GM19239 (cell line): ENCODE results near the gene TMEM150C.
"Not testable (repeated sequence)": the region's sequence is repeated elsewhere in the genome, so short reads cannot be mapped to it uniquely, and the experiment has no call there.

Source experiments
- DNase-seq: peaks from one replicate; pipeline ENCODE4 v3.0.0; 2011; ENCODE audit warnings: low spot score; ENCODE audit not compliant: insufficient read length
- FAIRE-seq: peaks from 2 replicates; lab custom pipeline; 2011; peaks lifted over from hg19 to GRCh38; lab: Jason Lieb, UNC

TMEM150C gene

DNA sequence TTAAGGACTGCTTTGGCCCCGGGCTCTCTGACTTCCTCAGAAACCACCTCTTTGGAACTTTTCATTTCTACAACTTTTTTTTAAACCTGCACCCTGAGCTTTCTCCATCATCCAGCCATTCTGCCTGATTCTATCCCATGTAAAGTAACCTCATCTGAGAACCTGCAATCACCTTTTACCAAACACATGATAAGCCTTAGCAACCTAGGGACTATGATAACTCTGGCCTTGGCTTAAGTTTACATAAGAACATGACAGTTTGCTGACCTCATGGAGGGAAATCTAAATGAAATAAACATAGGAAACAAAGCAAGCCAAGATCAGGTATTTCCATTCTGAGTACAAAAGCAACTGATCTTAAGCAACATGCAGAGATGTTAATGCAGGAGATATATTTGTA lies 15.7 kb upstream of the TMEM150C start:
- DNase-seq (no peak), FAIRE-seq (no peak)

DNA sequence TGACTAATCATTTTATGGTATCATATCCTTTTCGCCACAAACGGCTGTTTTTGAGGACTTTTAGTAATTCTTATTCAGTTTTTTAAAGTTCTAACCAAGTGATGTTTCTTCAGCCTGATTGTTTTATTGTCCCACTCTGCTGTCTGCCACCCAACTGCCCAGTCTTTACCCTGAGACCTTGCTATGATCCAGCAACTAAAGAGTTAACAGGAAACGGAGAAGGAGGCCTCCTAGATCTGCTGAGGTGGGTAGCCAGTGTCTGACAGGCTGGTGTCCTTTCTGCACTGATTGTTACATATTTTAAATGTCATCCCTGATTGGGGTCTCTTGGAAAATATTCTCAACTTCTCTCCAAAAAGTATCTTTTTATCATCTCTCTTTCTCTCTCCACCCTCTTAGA lies 7.9 kb upstream of the TMEM150C start:
- no peak for FAIRE-seq
- no peak for DNase-seq

DNA sequence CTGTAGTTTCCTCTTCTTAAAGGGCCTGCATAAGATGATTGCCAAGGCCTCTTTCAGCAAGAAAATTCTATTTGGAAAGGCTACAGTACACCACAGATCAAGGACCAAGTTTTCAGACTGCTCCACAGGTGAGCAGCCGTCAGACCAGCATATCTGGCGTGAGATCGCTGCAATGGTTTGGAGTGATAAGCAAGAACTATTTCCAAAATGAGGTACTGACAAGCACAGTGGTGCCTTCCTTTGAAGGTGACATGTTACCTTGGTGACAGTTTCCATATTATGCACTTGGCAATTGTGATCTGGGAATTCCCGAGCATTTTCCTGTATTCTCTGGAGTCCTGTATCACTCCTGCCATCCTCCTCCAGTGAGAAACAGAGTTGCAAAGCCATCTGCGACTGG lies 7.3 kb upstream of the TMEM150C start:
- DNase-seq (no peak), FAIRE-seq (no peak)

DNA sequence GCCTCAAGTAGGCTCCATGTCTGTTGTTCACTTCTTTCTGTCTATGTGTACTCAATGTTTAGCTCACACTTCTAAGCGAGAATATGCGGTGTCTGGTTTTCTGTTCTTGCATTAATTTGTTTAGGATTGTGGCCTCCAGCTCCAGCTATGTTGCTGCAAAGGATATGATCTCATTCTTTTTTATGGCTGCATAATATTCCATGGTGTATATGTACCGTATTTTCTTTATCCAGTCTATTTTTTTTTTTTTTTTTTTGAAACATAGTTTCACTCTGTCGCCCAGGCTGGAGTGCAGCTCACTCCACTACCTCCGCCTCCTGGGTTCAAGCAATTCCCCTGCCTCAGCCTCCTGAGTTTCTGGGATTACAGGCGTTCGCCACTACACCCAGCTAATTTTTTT lies 5.7 kb upstream of the TMEM150C start:
- DNase-seq (no peak), FAIRE-seq (no peak)

DNA sequence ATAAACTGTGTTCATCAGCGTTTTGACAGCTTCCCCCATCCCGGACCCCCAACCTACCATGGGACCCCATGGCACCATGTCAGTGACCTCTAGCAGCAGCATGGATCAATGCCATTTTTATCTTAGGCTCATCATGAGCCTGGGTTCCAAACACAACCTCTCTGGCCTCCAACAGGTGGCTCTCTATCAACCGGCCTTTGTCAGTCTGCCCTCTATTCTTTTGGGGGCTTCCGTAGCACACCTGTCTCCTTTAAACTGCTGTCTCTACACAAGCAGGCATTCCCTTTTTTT lies 721 bp upstream of the TMEM150C start:
- FAIRE-seq (no peak), DNase-seq (no peak)

DNA sequence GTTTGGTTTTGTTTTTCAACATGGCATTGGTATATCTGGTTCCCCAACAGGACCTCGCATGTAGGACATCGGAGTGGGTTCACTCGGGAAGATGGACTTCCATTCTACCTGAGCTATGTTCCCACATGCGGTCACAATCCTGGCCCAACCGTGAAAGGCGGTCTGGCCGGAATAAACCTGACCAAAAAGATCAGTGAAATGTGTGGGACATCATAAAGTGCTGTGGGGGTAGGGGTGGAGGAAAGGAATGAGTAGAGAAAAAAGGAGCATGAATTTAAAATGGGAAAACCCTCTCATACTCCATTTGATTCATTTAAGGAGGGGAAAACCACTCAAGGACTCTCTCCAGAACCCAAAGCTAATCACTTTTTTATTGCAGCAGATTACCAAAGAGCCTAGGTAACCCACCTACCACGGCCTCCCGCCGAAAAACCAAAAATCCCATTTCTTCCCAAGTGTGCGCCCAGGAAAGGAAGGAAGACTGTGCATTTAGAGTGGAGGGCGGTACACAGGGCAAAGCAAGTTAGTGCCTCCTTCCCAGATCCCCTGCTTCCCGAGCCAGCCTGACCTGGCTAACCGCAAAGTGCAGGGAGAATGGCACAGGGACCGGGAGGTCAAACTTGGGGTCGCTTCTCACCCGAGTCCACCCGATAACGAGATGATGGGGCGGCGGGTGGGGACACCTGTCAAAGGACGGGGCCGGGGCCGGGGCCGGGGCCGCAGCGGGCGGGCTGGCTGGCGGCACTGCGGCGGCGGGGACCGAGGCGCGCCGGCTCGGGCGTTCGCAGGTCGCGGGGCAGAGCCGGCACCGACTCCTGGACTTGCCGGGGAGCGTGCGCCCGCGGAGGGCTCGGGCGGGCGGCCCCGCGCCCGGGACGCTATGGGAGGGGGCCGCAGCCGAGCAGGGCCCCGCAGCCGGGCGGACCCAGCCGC lies 669 bp downstream of the TMEM150C start:
- DNase-seq = no peak
- no peak for FAIRE-seq

DNA sequence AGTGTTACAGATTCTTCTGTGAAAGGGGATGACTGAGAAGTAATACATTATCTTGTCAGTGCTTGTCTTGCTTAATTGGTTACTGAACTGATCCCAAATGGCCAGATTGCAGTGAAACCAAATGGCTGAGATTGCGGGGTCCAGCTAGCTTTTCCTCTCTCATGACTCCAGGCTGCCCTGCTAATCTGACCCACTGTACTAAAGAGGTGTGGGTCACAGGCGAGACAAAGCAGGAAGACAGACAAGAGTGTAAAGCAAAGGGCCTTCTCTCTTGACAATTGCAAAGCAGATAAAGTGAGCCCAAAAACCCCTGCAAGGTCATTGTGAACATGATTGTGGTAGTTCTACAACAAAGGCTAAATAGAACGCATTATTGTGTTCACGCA lies 2.1 kb downstream of the TMEM150C start:
- DNase-seq (no peak), FAIRE-seq (no peak)

DNA sequence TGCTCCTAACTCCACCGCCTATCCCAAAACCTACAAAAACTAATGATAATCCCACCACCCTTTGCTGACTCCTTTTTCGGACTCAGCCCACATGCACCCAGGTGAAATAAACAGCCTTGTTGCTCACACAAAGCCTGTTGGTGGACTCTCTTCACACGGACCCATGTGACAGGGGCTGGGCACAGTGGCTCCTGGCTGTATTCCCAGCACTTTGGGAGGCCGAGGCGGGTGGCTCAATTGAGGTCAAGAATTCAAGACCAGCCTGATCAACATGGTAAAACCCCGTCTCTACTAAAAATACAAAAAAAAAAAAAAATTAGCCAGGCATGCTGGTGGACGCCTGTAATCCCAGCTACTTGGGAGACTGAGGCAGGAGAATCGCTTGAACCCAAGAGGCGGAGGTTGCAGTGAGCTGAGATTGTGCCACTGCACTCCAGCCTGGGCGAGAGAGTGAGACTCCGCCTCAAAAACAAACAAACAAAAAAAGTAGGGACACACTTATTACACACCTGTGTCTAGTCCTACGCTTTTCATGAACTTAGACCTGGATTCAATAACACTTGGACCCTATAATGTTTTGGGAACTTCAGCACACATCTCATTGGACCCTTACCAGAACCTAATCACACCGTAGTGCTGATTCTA lies 2.6 kb downstream of the TMEM150C start:
- DNase-seq, FAIRE-seq: not testable (repeated sequence)

DNA sequence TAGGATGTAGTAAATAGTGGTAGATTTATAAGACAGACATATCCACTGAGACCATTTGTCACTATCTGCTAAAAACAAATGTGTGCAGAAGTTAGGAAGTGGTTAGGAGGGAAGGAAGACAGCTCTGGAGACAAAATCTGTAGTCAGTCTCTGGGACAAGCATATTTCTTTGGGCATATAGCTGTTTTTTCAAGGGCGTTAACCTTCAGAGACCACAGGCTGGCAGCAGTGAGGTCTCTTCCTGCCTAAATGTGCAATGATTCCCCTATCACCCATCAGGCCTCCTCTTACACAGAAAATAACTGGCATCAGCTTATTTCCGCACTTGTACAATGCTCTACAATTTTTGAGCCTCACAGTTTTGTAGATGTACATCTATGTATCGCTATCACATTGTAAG lies 6.5 kb downstream of the TMEM150C start:
- FAIRE-seq = no peak

DNA sequence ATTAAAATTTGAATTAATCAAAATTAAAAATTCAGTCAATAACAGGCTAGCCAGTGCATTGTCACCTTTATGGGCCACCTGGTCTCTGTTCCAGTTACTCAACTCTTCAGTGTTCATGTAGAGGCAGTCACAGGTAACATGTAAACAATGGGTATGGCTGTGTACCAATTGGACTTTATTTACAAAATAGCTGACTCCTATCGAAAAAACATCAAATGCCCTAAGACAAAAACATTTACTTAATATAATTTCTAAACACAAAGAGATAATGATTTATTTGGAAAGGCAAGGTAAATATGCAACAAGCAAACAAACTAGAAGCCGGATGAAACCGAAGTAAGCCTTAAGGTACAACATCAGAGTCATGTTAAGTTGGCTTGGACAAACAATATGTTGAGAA lies 8.8 kb downstream of the TMEM150C start:
- DNase-seq (no peak), FAIRE-seq (no peak)

More for the DNA sequence above, 6.5 kb downstream of the TMEM150C start:
- no peak for DNase-seq

DNA sequence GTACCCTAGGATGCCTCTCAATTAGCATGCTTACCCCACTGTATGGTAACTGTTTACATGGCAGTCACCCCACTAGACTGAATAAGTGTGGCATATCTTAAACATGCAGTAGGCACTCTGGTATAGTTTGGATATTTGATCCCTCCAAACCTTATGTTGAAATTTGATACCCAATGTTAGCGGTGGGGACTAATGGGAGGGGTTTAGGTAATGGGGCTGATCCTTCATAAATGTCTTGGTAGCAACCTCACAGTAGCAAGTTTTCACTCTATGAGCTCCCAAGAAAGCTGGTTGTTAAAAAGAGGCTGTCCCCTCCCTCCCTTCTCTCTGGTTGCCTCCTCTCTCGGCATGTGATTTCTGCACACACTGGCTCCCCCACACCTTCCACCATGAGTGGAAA lies 10.1 kb downstream of the TMEM150C start:
- no peak for FAIRE-seq
- no peak for DNase-seq

DNA sequence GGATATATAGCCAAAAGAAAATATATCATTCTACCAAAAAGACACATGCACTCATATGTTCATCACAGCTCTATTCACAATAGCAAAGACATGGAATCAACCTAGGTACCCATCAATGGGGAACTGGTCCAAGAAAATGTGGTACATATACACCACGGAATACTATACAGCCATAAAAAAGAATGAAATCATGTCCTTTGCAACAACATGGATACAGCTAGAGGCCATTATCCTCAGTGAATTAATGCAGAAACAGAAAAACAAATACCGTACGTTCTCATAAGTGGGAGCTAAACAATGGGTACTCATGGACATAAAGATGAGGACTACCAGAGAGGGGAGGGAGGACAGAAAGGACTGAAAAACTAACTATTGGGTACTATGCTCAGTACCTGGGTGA lies 13.9 kb downstream of the TMEM150C start:
- not testable (repeated sequence) for DNase-seq, FAIRE-seq

DNA sequence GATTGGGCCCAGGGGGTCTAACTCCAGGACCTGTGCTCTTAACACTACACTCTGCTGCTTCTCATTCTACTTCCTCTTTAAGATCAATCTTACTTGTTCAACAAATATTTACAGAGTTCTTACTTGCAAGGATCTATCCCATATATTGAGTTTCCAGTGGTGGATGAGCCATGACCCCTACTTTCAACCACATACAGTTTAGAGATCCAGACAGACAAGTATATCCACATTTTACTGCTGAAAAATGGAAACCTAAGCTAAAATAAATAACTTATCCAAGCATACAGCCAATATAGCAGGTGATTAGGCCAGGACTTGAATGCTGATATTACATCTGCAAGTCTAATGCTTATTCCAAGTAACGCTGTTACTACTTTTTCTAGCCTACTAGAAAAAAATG lies 18.7 kb downstream of the TMEM150C start:
- no peak for FAIRE-seq
- DNase-seq = no peak

DNA sequence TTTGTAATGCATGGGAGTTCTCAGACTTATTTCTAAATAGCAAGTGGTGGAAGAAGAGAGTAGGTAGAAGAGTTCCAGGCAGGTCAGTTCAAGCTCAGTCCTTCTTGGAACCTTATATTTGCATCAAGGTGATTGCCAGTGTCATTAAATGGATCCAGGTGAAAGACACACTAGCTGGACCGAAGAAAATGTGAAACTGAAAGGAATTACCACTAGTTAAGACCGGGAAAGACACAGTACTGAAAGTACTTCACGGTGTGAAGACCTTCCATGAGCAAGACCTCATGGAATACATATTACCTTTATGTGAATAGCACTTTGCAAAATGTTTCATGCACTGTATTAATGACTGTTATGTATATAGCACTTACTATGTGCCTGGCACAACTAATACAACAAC lies 19.1 kb downstream of the TMEM150C start:
- FAIRE-seq (no peak), DNase-seq (no peak)

DNA sequence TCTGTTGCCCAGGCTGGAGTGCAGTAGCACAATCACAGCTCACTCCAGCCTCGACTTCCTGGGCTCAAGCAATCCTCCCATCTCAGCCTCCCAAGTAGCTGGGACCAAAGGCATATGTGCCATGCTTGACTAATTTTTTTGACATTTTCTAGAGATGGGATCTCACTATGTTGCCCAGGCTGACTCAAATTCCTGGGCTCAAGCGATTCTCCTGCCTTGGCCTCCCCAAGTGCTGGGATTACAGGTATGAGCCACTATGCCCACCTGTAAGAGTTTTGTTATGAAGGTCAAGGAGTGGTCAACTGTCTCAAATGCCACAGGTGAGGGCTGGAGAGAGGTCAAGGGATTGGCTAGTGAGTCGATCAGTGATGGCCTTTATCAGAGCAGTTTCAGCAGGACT lies 32.5 kb downstream of the TMEM150C start:
- no peak for DNase-seq
- FAIRE-seq = no peak

DNA sequence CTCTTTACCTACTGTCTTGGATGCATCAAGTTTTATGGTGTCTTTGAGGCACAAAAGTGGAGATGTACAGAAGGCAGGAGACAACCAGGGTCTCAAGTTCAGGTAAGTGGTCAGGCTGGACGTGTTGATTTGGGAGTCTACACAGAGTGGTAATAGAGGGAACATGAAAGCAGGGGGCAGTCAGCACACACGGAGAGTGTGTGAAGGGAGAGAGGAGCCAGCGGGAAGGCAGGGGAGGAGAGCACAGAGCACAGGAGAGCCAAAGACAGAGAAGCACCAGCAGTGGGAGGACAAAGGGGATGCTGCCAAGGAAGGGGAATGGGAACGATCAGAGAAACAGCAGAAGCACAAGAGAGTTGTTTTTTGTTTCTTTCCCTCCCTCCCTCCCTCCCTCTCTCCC lies 32.9 kb downstream of the TMEM150C start:
- DNase-seq (no peak), FAIRE-seq (no peak)

DNA sequence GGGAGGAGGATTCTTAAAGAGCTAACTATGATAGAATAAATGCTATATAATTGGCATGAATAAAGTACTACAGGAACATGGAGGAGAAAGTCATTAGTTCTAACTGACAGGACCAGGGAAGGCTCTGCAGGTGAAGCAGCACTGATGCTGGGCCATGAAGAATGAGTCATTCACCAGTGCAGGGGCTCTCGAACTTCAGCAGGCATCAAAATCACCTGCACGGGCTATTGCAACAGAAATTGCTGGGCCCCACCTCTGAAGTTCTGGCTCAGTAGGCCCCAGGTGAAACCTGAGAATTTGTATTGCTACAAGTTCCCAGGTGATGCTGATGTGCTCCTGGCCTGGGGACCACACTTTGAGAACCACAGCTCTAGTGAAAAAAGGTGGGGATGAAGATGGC lies 33.7 kb downstream of the TMEM150C start:
- DNase-seq = no peak

DNA sequence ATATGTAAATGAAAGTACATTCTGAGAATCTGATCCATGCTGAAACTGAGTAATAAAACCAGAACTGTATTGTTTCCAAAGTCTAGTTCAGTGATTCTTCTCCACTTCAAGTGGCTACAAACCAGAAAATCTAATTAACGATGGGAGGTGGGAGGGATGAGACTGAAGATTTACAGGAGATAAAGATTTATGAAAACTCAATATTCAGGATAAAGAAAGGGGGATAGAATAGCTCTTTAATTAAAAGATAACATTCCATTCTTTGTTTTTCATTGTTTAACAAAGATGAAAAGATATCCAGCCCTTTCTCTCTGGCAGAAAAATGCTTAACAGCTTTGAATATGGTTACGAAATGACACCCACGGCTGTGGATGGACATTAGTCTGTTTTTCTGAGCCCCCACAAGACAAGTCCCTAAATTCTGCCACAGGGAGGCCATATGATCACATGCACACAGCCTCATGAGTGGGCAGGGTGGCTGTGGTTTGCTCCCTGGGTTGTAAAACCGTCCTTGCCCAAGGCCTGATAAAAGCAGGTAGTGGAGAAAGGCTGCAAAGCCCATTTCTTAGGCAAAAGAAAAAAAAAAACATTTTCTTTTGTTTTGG lies 36.4 kb downstream of the TMEM150C start:
- DNase-seq (no peak), FAIRE-seq (no peak)

More for the DNA sequence above, 33.7 kb downstream of the TMEM150C start:
- FAIRE-seq = no peak

DNA sequence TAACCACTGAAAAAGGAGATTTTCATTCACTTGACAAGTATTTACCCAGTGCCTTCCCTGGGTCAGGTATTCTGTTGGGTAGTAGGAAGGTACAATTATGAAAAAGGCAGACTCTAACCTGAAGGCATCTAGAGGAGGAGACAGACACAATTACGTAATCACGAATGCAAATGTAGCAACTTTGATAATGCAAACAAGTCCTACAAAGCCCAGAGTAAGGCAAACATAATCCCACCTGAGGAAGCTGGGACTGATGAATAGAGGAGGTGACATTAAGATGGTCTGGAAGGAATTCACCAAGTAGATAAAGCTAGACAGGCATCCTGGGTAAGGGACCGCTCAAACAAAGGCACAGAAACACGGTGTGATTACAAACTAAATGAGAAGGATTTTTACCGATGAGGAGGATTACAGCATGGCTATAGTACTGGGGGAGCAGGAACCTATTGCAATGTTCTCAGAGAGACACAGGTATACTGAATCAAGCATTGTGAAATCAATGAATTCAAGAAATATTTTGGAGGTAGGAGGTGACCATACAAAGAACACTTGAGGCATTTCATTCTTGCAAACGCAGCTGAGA lies 37.1 kb downstream of the TMEM150C start:
- DNase-seq = no peak
- no peak for FAIRE-seq

DNA sequence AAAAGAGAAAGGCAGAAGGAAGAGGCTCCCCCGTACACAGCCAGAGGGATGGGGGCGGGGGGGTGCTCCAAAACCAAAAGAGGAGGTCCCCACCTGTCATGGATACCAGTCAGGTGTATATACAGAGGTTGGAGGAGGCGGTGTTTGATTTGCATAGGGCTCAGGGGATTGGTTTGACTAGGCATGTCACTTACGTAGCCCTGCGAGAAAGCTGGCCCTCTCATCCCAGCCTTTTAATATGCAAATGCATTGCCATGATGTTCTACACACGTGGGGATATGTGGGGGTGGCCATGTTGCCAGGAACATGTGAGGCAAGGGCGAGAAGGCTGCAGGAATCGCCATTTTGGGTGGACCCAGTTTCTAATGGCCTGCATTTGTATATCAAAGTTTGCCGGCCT lies 38.6 kb downstream of the TMEM150C start:
- FAIRE-seq (no peak), DNase-seq (no peak)

DNA sequence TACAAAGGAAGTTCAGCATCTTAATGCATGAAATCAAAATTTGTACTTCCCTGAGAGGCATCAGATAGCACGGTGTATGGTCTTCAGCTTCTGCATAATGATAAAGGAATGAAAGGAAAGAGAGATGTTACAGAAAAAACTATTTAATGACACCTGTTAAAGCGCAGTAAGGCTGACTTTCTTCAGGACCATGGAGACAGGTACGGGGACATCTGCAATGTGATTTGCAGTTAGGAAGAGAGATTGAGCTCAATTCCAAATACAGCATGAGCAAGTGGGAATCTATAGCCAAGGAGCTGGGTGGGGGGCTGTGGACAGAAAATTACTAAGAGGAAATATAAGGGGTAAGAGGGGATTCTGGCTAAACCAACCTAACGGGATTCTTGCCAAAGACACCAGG lies 39.3 kb downstream of the TMEM150C start:
- FAIRE-seq (no peak), DNase-seq (no peak)
